H9 (cell line): ENCODE results near the gene ARHGAP45. TPM values are rescaled to one million over a fixed set of nuclear protein-coding genes. Genes with fewer than 3 reads are reported as not detected.
A peak's percentile ranks its signal among the peaks of the same experiment; 100 is the strongest.

Experiments used
- DNase-seq: peaks from one replicate; pipeline ENCODE4 v3.0.0-alpha.2; 2017
- H2AFZ ChIP-seq: one replicate; pipeline ENCODE4 v1.6.1; 2013; ENCODE audit warnings: mild to moderate bottlenecking, low read length, control low read depth, moderate library complexity
- H2AK5ac ChIP-seq: 2 replicates; pipeline ENCODE4 v1.6.1; 2013; ENCODE audit warnings: low read length, control low read depth, mixed read lengths; ENCODE audit not compliant: insufficient read length
- H2BK120ac ChIP-seq: one replicate; pipeline ENCODE4 v1.6.1; 2013; ENCODE audit warnings: low read depth, mild to moderate bottlenecking, low read length, control low read depth, inconsistent platforms; ENCODE audit not compliant: poor library complexity, severe bottlenecking
- H2BK12ac ChIP-seq: 2 replicates; pipeline ENCODE4 v1.6.1; 2013; ENCODE audit warnings: low read length, control low read depth, mixed read lengths, low read depth; ENCODE audit not compliant: insufficient read length
- H2BK15ac ChIP-seq: 2 replicates; pipeline ENCODE4 v1.6.1; 2013; ENCODE audit warnings: low read depth, low read length, control low read depth
- H2BK20ac ChIP-seq: one replicate; pipeline ENCODE4 v1.6.1; 2013; ENCODE audit warnings: low read depth, mild to moderate bottlenecking, low read length, control low read depth, inconsistent platforms; ENCODE audit not compliant: poor library complexity, severe bottlenecking
- H2BK5ac ChIP-seq: 2 replicates; pipeline ENCODE4 v1.6.1; 2013; ENCODE audit warnings: low read length, control low read depth, mixed read lengths; ENCODE audit not compliant: insufficient read length
- H3K14ac ChIP-seq: 2 replicates; pipeline ENCODE4 v1.6.1; 2013; ENCODE audit warnings: low read length, control low read depth; ENCODE audit not compliant: insufficient read depth
- H3K18ac ChIP-seq: 2 replicates; pipeline ENCODE4 v1.6.1; 2013; ENCODE audit warnings: low read depth, mild to moderate bottlenecking, mixed read lengths, low read length, control low read depth; ENCODE audit not compliant: insufficient read length
- H3K23ac ChIP-seq: 2 replicates; pipeline ENCODE4 v1.6.1; 2013; ENCODE audit warnings: low read length, control low read depth, mixed read lengths, low read depth; ENCODE audit not compliant: insufficient read length
- H3K23me2 ChIP-seq: 2 replicates; pipeline ENCODE4 v1.6.1; 2013; ENCODE audit warnings: low read depth, mild to moderate bottlenecking, mixed read lengths, low read length, control low read depth; ENCODE audit not compliant: insufficient read length, poor library complexity, severe bottlenecking
- H3K27ac ChIP-seq: 2 replicates; pipeline ENCODE4 v1.5.1; 2013; ENCODE audit warnings: low read length, control low read depth, mixed read lengths, low read depth; ENCODE audit not compliant: insufficient read length
- H3K27me3 ChIP-seq: 2 replicates; pipeline ENCODE4 v1.6.1; 2013; ENCODE audit warnings: low read length, control low read depth, inconsistent platforms; ENCODE audit not compliant: insufficient read depth
- H3K4ac ChIP-seq: 2 replicates; pipeline ENCODE4 v1.6.1; 2013; ENCODE audit warnings: low read depth, mild to moderate bottlenecking, control low read depth, inconsistent platforms, low read length, moderate library complexity
- H3K4me1 ChIP-seq: 2 replicates; pipeline ENCODE4 v1.6.1; 2013; ENCODE audit warnings: low read length, control low read depth, inconsistent platforms; ENCODE audit not compliant: insufficient read depth
- H3K4me2 ChIP-seq: 2 replicates; pipeline ENCODE4 v1.6.1; 2013; ENCODE audit warnings: low read length, control low read depth, mixed read lengths; ENCODE audit not compliant: insufficient read length, insufficient read depth
- H3K56ac ChIP-seq: 2 replicates; pipeline ENCODE4 v1.6.1; 2013; ENCODE audit warnings: low read depth, mild to moderate bottlenecking, mixed read lengths, low read length, control low read depth; ENCODE audit not compliant: insufficient read length
- H3K79me1 ChIP-seq: 2 replicates; pipeline ENCODE4 v1.6.1; 2013; ENCODE audit warnings: low read depth, mild to moderate bottlenecking, moderate library complexity, low read length, control low read depth, inconsistent platforms; ENCODE audit not compliant: insufficient read depth, poor library complexity, severe bottlenecking
- H3K79me2 ChIP-seq: 2 replicates; pipeline ENCODE4 v1.6.1; 2013; ENCODE audit warnings: low read length, control low read depth, inconsistent platforms; ENCODE audit not compliant: insufficient read depth
- H3K9ac ChIP-seq: 2 replicates; pipeline ENCODE4 v1.6.1; 2013; ENCODE audit warnings: low read length, control low read depth, mixed read lengths; ENCODE audit not compliant: insufficient read length; ENCODE audit errors: extremely low read depth
- H3K9me3 ChIP-seq: one replicate; pipeline ENCODE4 v1.6.1; 2013; ENCODE audit warnings: low read depth, low read length, inconsistent platforms; ENCODE audit not compliant: control insufficient read depth
- H3T11ph ChIP-seq: one replicate; pipeline ENCODE4 v1.6.1; 2013; ENCODE audit warnings: mild to moderate bottlenecking, low read length, control low read depth, inconsistent platforms
- H4K20me1 ChIP-seq: one replicate; pipeline ENCODE4 v1.6.1; 2013; ENCODE audit not compliant: control insufficient read depth, insufficient read length, insufficient read depth
- H4K5ac ChIP-seq: 2 replicates; pipeline ENCODE4 v1.6.1; 2013; ENCODE audit warnings: low read depth, mild to moderate bottlenecking, mixed read lengths, low read length, control low read depth; ENCODE audit not compliant: insufficient read length
- H4K8ac ChIP-seq: replicated peaks from 2 replicates; pipeline ENCODE4 v1.6.1; 2013; ENCODE audit warnings: low read length, control low read depth, mixed read lengths, low read depth; ENCODE audit not compliant: insufficient read length
- H4K91ac ChIP-seq: 2 replicates; pipeline ENCODE4 v1.6.1; 2013; ENCODE audit warnings: low read depth, mild to moderate bottlenecking, moderate library complexity, mixed read lengths, low read length, control low read depth; ENCODE audit not compliant: insufficient read length
- H3K27ac Mint-ChIP-seq, 3 experiments: 2 replicates in 2 of 3; 3 replicates in 1 of 3; pipeline ENCODE4 v1.8.0; 2020 to 2021; ENCODE audit warnings: mixed read lengths in 3 of 3, mild to moderate bottlenecking in 1 of 3, moderate library complexity in 1 of 3
- H3K27me3 Mint-ChIP-seq: 2 replicates; pipeline ENCODE4 v1.8.0; 2021; ENCODE audit warnings: low read depth, mild to moderate bottlenecking, moderate library complexity, mixed read lengths
- H3K36me3 Mint-ChIP-seq, 3 experiments: 2 replicates in 2 of 3; 3 replicates in 1 of 3; pipeline ENCODE4 v1.8.0; 2020 to 2021; ENCODE audit warnings: low read depth in 3 of 3, mixed read lengths in 3 of 3; ENCODE audit not compliant: insufficient read depth in 1 of 3
- H3K4me1 Mint-ChIP-seq, 2 experiments: 2 replicates each; pipeline ENCODE4 v1.8.0; 2020; ENCODE audit warnings: mixed read lengths in 2 of 2
- H3K4me3 Mint-ChIP-seq, 2 experiments: 2 replicates in 1 of 2; 3 replicates in 1 of 2; pipeline ENCODE4 v1.8.0; 2020 to 2021; ENCODE audit warnings: mild to moderate bottlenecking in 2 of 2, mixed read lengths in 2 of 2, moderate library complexity in 1 of 2
- H3K9me3 Mint-ChIP-seq, 2 experiments: 2 replicates in 1 of 2; 3 replicates in 1 of 2; pipeline ENCODE4 v1.8.0; 2020; ENCODE audit warnings: mild to moderate bottlenecking in 2 of 2, mixed read lengths in 2 of 2, moderate library complexity in 1 of 2
- CTCF ChIP-seq: fragments of 200-600 bp; sonication (generic); conservative IDR thresholded peaks from 3 replicates; pipeline ENCODE4 v1.8.0; 2021; ENCODE audit warnings: antibody characterized with exemption, mild to moderate bottlenecking
- WGBS: extraction: QIAGEN DNeasy Blood & Tissue Kit; methylation state at CpG from one replicate; pipeline ENCODE4 v1.1.7; 2013; ENCODE audit warnings: missing lambda C conversion rate, low lambda C conversion rate, mixed read lengths; ENCODE audit not compliant: insufficient read length; ENCODE audit errors: extremely low coverage; 5-methylcytosine and 5-hydroxymethylcytosine counted together
- total RNA-seq: library from RNA; stranded (reverse); gene quantifications from 2 replicates; pipeline ENCODE4 v1.2.1, GENCODE V29; 2021

Gene ARHGAP45
- total RNA-seq, 1 experiment from 2014 or later: 39.8 TPM

- Histone ChIP-seq H2BK15ac (peak within 1 kb of the TSS; percentile 100), H3K23ac (no peak within 1 kb of the TSS), H3K4me1 (no peaks in the 10 kb centered on the region), H3K56ac (no peak within 1 kb of the TSS), H3K18ac (peak within 1 kb of the TSS; percentile 100), H3K4ac (peak within 1 kb of the TSS; percentile 99), H2AK5ac (no peak within 1 kb of the TSS), H2BK120ac (peak within 1 kb of the TSS; percentile 100), H3T11ph (peak within 1 kb of the TSS; percentile 99), H2BK20ac (peak within 1 kb of the TSS; percentile 27), H3K14ac (peak within 1 kb of the TSS; percentile 100), H3K9me3 (no peaks in the 10 kb centered on the region), H4K8ac (no peak within 1 kb of the TSS), H3K9ac (peak within 1 kb of the TSS; percentile 83), H3K4me2 (peak within 1 kb of the TSS; percentile 90), H4K91ac (peak within 1 kb of the TSS; percentile 97), H4K20me1 (no peaks in the 10 kb centered on the region), H4K5ac (no peak within 1 kb of the TSS), H3K27ac (peak within 1 kb of the TSS; percentile 46), H2AFZ (no peak within 1 kb of the TSS), H3K79me2 (peaks cover 15% of the 10 kb centered on the region; the same call in 1 of the 2 replicates), H2BK12ac (peak within 1 kb of the TSS; percentile 97), H2BK5ac (peak within 1 kb of the TSS; percentile 82), H3K27me3 (no peaks in the 10 kb centered on the region), H3K79me1 (peaks cover 7% of the 10 kb centered on the region), H3K23me2 (peaks cover 16% of the 10 kb centered on the region)
- no peaks in the 10 kb centered on the region; the same call in 1 of the 2 replicates for H3K27me3 Mint-ChIP-seq
- H3K4me3 Mint-ChIP-seq: peak within 1 kb of the TSS; percentile 91 to 98
- H3K9me3 Mint-ChIP-seq: no peaks in the 10 kb centered on the region; a peak in 1 of 5 replicates
- no CpG with 5 or more reads among the region's 63 CpGs for WGBS
- DNase-seq: peak; percentile 87
- H3K36me3 Mint-ChIP-seq: peaks cover 9 to 16% (median 16%) of the 10 kb centered on the region in 3 experiments
- TF ChIP-seq CTCF: no peak
- H3K27ac Mint-ChIP-seq: peak within 1 kb of the TSS; percentile 97 to 99 (median 98)
- peaks cover 4 to 24% of the 10 kb centered on the region in 2 experiments; a peak in 3 of 4 replicates for H3K4me1 Mint-ChIP-seq
These were observed 40.8 kb upstream of the ARHGAP45 start, which contains the start of gene CNN2 for GRCh38 chr19:1025960-1026782. Gene CNN2 (plus strand): TSS chr19:1026608. CDS start chr19:1026662, 54 bp downstream.
